Progenitor cell of endocrine pancreas (in vitro differentiated cells): Measurements from ENCODE around the gene FAT1. TPM values are rescaled to one million over a fixed set of nuclear protein-coding genes. Genes with fewer than 3 reads are reported as not detected.
A peak's percentile ranks its signal among the peaks of the same experiment; 100 is the strongest.

Source experiments
- DNase-seq: peaks from one replicate; pipeline ENCODE4 v3.0.0; 2021; ENCODE audit warnings: low spot score; ENCODE audit not compliant: unreplicated experiment
- H3K27ac Mint-ChIP-seq: 2 replicates; pipeline ENCODE4 v1.8.0; 2021; ENCODE audit warnings: mild to moderate bottlenecking, moderate library complexity, mixed read lengths
- H3K27me3 Mint-ChIP-seq: 2 replicates; pipeline ENCODE4 v1.8.0; 2021; ENCODE audit warnings: mixed read lengths
- H3K36me3 Mint-ChIP-seq: 2 replicates; pipeline ENCODE4 v1.8.0; 2022; ENCODE audit warnings: mixed read lengths; ENCODE audit not compliant: insufficient read depth
- H3K4me1 Mint-ChIP-seq: 2 replicates; pipeline ENCODE4 v1.8.0; 2021; ENCODE audit warnings: low read depth, mixed read lengths
- H3K4me3 Mint-ChIP-seq: 2 replicates; pipeline ENCODE4 v1.8.0; 2021; ENCODE audit warnings: low read depth, mild to moderate bottlenecking, moderate library complexity, mixed read lengths
- H3K9me3 Mint-ChIP-seq: 2 replicates; pipeline ENCODE4 v1.8.0; 2021; ENCODE audit warnings: low read depth, mixed read lengths
- CTCF ChIP-seq: fragments of 200-600 bp; sonication (generic); IDR thresholded peaks from one replicate; pipeline ENCODE4 v1.5.0; 2021; ENCODE audit warnings: antibody characterized with exemption, mild to moderate bottlenecking; ENCODE audit not compliant: unreplicated experiment
- total RNA-seq: library from RNA; stranded (reverse); gene quantifications from 2 replicates; pipeline ENCODE4 v1.2.1, GENCODE V29; 2021

Gene FAT1
- total RNA-seq, 1 donor from 2014 or later = 264 TPM

- Mint-ChIP-seq H3K36me3 (no peaks in the 10 kb centered on the region), H3K27ac (no peak overlapping the region), H3K27me3 (peaks cover 3% of the 10 kb centered on the region), H3K4me3 (no peak overlapping the region), H3K4me1 (peaks cover 14% of the 10 kb centered on the region), H3K9me3 (no peaks in the 10 kb centered on the region)
- DNase-seq = no peak
- TF ChIP-seq CTCF = no peak
These were observed 44.1 kb upstream of the FAT1 start for GRCh38 chr4:186767794-186768193.

GRCh38 chr4:186765673-186766546 is 42.3 kb upstream of the FAT1 start:
- TF ChIP-seq CTCF = no peak
- Mint-ChIP-seq H3K4me3 (no peak overlapping the region), H3K36me3 (no peaks in the 10 kb centered on the region), H3K4me1 (peaks cover 14% of the 10 kb centered on the region), H3K9me3 (no peaks in the 10 kb centered on the region), H3K27ac (peak overlapping the region; percentile 73), H3K27me3 (no peaks in the 10 kb centered on the region)
- no peak for DNase-seq

DNA sequence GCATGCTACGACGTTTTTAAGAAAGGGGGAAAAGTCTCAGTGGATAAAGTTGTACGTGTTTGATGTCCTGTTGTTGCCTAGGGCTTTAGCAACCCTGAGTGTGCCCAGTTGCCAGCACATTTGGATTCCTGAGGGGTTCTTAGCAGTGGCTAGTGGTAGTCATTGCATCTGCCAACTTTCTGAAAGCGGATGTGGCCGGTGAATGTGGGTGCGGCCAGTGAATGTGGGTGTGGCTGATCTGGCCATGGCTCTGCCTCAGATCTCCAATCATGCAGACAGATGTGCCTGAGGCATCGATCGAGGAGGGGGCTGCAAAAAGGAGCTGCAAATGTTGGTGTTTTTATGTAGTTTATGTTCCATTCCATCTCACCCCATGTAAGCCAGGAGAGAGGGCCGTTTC is 41.5 kb upstream of the FAT1 start:
- no peaks in the 10 kb centered on the region for H3K36me3 Mint-ChIP-seq
- DNase-seq = no peak
- no peak for TF ChIP-seq CTCF
- H3K27ac Mint-ChIP-seq = peak overlapping the region; percentile 2
- no peak overlapping the region for H3K4me3 Mint-ChIP-seq
- H3K9me3 Mint-ChIP-seq = no peaks in the 10 kb centered on the region
- H3K27me3 Mint-ChIP-seq = no peaks in the 10 kb centered on the region
- peaks cover 14% of the 10 kb centered on the region for H3K4me1 Mint-ChIP-seq

DNA sequence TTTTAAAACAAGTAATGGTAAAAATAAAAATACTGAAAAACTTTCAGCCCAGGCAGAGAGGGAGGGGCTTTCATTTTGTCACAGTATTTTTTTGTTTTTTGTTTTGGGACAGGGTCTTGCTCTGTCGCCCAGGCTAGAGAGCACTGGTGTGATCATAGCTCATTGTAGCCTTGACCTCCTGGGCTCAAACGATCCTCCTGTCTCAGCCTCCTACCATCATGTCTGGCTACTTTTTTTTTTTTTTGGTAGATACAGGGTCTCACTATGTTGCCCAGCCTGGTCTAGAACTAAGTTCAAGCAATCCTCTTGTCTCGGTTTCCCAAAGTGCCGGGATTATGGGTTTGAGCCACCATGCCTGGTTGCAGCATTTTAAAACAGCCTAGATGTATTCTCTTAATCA is 40.8 kb upstream of the FAT1 start:
- Mint-ChIP-seq H3K4me1 (peaks cover 14% of the 10 kb centered on the region), H3K9me3 (no peaks in the 10 kb centered on the region), H3K27ac (no peak overlapping the region), H3K27me3 (no peaks in the 10 kb centered on the region), H3K4me3 (no peak overlapping the region), H3K36me3 (no peaks in the 10 kb centered on the region)
- TF ChIP-seq CTCF = no peak
- no peak for DNase-seq

- Mint-ChIP-seq H3K27me3 (no peaks in the 10 kb centered on the region), H3K4me1 (peaks cover 14% of the 10 kb centered on the region), H3K4me3 (no peak overlapping the region), H3K27ac (no peak overlapping the region), H3K9me3 (peaks cover 4% of the 10 kb centered on the region), H3K36me3 (no peaks in the 10 kb centered on the region)
- DNase-seq = no peak
- no peak for TF ChIP-seq CTCF
These were observed 39.2 kb upstream of the FAT1 start for GRCh38 chr4:186762865-186763264.
